Subcutaneous adipose tissue (tissue), 4 donors: Measurements from ENCODE around the gene NF2. TPM values are rescaled to one million over a fixed set of nuclear protein-coding genes. Genes with fewer than 3 reads are reported as not detected.

Experiments
- total RNA-seq, 4 donors: library from RNA; depleted of rRNA; stranded (reverse); fragments of >200 nt; gene quantifications; one replicate each; pipeline ENCODE4 v1.1.0, GENCODE V29; 2016
- TF ChIP-seq, protein P1 (sequence below): fragments of 450-650 bp; IDR thresholded peaks from one replicate; pipeline ENCODE4 v1.5.1; 2016; ENCODE audit warnings: low read depth, mild to moderate bottlenecking, control low read depth, antibody characterized with exemption, moderate library complexity

NF2 gene
- total RNA-seq, 4 donors from 2014 or later, result 18.9 to 28.6 (median 20.7) TPM

DNA sequence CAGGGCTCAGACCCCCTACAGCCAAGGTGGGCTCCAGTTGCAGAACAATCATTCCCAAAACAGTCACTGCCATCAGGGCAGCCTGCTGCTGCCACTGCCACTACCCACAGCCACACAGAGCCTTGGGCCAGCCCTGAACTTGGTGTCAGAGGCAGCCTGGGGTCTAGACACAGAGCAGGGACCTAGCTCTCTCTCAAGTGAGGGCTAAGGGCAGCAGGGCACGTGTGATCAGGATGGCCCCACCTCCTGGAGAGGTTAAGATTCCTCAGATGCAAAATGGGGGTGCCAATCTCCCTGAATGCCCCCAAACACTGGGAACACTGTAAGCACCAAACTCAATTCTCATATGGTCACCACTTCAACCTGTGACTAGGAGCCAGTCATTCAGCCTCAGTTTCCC is 132.0 kb downstream of the NF2 start:
- TF ChIP-seq, protein P1, sequence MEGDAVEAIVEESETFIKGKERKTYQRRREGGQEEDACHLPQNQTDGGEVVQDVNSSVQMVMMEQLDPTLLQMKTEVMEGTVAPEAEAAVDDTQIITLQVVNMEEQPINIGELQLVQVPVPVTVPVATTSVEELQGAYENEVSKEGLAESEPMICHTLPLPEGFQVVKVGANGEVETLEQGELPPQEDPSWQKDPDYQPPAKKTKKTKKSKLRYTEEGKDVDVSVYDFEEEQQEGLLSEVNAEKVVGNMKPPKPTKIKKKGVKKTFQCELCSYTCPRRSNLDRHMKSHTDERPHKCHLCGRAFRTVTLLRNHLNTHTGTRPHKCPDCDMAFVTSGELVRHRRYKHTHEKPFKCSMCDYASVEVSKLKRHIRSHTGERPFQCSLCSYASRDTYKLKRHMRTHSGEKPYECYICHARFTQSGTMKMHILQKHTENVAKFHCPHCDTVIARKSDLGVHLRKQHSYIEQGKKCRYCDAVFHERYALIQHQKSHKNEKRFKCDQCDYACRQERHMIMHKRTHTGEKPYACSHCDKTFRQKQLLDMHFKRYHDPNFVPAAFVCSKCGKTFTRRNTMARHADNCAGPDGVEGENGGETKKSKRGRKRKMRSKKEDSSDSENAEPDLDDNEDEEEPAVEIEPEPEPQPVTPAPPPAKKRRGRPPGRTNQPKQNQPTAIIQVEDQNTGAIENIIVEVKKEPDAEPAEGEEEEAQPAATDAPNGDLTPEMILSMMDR, result no peak

DNA sequence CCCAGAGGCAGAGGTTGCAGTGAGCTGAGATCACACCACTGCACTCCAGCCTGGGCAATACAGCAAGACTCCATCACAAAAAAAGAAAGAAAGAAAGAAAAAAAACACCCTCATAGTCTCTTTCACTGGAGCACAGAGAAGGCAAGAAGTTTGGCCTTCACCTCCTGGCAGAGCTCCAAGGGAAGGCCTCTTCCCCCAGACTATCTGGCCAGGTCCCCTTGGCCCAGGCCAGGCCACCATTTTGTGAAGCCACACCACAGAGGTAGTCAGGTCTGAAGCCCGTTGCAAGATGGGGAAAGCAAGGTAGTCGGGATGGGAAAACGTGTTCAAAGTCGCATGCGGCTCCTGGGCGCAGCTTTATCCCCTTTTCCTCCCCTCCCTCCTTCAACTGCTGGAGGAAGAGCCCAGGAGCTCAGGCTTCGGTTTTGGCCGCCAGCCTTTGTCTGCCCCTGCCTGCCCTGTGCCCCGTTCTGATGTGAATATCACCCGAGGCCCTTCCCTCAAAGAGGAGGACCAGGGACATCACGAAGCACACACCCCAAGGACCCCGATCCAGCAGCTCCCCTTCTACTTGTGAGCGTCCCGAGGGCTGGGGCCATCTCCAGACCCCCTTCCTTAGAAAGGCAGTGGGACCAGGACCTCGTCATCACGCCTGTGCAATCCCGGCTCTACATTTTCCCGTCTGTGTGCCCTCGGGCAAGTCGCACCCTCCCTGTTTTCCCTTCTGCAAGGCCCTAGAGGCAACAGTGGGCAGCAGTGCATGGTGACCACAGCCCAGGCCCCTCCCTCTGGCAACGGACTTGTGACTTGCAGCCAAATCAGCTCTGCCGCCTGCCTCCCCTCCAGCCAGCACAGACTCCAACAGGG is 134.1 kb downstream of the NF2 start:
- TF ChIP-seq, protein P1, result no peak

DNA sequence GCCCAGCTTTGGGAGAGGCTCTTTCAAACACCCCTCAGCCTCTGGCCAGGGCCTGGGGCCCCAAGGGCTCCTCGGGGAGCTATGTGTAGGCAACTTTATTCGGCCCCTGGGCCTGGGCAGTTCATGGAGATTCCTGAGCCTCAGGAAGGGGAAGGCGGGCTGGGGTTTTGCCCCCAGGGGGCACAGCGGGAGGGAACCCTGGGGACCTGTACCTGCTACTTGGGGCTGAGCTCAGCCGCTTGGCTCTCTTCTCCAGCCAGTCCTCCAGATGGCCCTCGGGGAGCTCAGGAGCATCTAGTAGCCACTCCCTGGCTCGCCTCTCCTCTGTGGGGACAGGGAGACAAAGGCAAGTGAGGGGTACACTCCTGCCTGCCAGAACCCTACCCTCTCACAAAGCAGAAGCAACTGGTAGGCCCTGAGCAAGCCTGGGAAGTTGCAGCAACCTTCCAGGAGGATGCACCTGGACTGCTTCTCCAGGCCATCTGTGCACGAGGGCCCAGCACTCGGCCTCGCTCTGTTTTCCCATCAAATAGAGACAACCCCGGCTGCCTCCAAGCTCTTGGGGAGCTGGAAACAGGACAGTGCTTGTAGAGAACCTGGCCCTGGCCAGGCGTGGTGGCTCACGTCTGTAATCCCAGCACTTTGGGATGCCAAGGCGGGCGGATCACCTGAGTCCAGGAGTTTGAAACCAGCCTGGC is 134.8 kb downstream of the NF2 start:
- TF ChIP-seq, protein P1, result no peak

DNA sequence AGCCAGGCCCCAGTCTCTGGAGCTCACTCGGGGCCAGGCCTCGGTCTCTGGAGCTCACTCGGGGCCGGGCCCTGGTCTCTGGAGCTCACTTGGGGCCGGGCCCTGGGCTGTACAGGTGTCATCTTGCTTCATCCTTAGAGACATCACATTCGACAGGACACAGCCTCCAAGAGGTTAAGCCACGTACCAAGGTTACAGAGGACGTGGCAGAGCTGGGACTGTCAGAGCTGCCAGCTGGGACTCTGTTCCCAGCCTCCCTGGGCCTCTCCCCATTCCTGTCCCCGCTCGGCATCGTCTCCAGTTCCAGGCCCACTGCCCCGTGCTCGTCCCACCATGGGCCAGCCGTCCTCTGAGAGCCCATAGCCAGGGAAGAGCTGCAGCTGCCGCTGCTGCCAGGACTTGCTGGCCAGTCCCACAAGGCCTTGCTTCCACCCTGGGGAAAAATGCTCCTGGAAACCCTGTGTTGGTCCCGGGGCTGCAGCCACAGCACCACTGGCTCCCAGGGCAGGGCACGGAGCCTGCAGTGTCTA is 136.0 kb downstream of the NF2 start:
- TF ChIP-seq, protein P1, result no peak

DNA sequence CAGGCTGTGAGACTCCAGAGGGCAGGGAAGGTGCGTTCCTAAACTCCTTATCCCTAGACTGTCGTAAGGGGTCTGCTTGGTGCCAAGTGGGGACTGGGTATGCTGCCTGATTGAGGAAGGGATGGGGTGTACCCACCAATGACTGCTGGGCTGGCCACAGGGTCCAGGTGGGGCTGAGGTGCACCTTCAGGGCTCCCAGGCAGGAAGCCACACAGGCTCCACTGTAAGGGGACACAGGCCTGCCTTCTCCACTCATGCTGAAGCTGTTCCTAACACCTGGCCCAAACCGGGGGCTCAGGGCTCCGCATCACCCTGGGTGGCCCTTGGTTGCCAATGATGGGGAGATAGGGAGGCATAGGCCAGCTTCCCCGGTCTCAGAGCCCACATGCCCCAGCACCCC is 136.8 kb downstream of the NF2 start:
- TF ChIP-seq, protein P1, result no peak

DNA sequence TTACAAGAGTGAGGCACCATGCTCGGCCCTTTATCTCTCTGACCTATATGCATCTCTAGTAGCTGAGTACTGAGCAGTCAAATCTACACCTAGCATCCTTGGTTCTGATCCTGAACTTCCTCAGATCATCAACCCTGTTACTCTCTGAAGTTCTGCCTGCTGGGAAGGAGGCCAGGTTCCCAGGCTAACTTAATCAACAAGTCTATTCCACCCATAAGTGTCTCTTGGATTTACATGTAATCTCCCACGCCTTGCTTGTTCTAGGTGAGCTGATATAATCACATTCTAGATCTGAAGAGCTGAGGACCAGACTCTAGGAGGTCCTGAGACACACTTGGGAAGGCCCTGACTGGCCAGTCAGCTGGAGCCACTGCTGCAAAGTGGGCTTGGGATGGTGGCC is 138.5 kb downstream of the NF2 start:
- TF ChIP-seq, protein P1, result no peak

DNA sequence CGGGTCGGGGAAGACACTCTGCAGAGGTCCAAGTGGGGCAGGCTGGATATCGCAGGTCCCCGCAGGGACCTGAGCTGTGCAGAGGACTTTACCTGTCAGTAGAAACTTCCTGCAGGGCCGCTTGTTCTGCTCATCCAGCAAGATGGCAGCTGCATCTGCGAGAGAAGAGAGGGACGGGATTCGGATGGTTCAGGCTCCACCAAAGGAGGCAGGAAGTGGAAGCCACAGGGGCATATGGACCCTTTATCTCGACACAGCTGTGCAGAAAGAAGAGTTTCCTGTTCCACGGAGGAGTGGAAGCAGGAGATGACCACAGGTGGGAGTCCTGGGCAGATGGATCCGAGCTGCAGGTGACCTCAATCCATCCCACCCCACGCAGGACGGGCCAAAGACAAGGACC is 138.9 kb downstream of the NF2 start:
- TF ChIP-seq, protein P1, result no peak
